ENCODE data around the gene SYTL3.

Gene SYTL3

GRCh38 chr6:158735009-158735408 lies 85.2 kb downstream of the SYTL3 start:
- no peak for DNase-seq

DNA sequence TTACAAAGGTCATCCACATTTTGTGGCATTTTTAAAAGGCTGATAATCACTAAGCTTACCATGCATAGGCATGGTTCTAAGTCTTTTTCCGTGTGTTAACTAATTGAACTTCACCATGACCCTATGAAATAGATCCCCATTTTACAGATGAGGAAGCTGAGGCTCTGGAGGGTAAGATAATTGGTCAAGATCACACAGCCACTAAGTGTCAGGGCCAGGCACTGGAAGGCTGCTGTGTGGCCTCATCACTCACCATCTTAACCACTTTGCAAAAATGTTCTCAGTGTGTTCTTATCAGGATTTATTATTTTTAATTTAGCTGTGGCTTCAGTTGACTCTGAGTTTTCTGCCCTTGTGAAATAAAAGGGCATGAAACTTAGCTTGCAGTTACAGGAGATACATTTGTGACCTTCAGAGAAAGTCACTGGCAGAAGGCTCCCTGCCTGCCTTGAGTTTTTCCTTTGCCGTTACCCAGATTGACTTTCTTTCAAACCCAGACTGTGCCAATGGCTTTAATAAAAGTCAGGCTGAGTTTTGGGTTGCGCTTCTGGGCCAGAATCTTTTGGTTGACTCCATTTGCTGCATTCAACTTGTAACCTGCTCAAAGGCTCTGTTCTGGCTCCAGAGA lies 87.3 kb downstream of the SYTL3 start:
- DNase-seq: no peak

- no peak for DNase-seq
These were observed 88.1 kb downstream of the SYTL3 start for GRCh38 chr6:158737710-158738615.

DNA sequence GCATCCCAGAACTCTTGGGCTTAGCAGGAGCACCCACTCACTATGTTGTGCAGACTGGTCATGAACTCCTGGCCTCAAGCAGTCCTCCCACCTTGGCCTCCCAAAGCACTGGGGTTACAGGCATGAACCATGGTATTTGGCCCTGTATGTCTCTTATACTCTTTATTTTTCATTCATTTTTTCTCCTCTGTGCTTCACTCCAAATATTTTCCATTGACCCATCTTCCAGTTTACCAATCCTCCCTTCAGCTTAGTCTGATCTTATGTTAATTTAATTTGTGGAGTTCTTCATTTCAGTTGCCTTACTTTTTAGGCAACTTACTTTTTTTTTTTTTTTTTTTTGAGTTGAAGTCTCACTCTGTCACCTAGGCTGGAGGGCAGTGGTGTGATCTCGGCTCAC lies 89.8 kb downstream of the SYTL3 start:
- no peak for DNase-seq

DNA sequence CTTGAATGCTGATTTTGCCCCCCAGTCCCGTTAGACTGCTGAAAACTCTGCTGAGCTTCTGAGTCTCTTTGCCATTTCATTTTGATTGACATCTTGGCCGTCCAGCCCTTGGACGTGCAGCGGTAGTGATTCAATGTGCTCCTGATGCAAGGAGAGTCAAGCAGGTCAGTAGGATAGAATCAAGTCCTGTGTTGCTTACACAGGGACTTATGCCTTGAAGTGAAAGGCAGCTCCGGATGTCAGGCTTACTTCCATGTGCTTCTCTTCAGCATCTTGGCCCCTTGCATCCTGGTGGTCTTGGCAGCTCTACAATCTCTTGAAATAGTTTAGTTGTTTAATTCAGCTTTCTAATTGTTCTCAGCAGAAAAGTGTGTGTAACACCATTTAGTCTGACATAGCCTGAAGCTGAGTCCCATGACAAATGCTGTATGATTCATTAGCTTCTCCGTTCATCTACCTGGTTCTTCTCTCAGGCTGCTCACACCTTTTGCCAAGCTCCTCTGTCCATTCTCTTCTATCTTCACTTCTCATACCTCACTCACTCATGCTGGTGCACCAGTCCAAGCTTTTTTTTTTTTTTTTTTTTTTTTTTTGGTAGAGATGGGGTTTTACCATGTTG lies 93.3 kb downstream of the SYTL3 start:
- DNase-seq: no peak

DNA sequence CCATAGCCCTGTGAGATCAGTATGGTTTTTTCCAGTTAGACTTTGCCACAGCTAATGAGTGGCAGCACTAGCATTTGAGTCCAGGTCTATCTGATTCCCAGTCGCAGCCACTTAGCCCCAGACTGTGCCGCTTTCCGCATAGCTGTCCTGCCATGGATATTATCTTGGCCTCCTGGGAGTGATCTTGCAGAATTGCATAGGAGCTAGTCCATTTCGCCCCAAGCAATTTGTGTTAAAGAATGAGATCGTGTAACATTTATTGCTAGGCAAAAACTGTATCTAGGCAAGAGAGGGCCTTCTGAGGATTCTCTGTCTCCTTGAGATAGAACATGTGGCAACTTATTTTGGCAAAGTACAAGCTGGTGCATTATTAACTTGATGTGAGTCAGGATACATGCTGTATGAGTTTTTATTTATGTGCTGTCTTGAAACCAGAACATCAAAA lies 95.2 kb downstream of the SYTL3 start:
- no peak for DNase-seq

GRCh38 chr6:158751224-158751623 lies 101.4 kb downstream of the SYTL3 start:
- DNase-seq: no peak

- no peak for DNase-seq
These were observed 102.1 kb downstream of the SYTL3 start for GRCh38 chr6:158751921-158752320.

GRCh38 chr6:158752613-158753012 lies 102.8 kb downstream of the SYTL3 start:
- DNase-seq: peak; percentile 33

- no peak for DNase-seq
These were observed 104.0 kb downstream of the SYTL3 start for GRCh38 chr6:158753811-158754210.

- DNase-seq: no peak
These were observed 104.9 kb downstream of the SYTL3 start for GRCh38 chr6:158754738-158755137.

DNA sequence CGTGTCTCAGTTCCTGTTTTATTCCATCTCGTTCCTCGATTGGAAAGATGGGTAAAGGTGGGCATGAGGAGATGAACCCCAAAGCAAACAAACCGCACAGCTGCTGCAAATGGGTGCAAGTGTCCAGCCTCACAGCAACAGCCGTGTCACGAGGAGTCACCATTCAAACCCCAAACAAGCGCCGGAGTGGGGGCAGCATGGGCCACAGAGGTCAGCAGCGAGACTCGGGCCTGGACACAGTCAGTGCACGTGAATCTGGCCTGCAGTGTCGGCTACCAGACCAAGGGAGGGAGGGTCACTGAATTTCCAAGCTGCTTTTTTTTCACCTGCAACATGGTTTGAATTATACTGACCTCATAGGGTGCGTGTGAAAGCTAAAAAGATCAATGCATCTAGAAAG lies 105.8 kb downstream of the SYTL3 start:
- no peak for DNase-seq

GRCh38 chr6:158756126-158756525 lies 106.3 kb downstream of the SYTL3 start:
- no peak for DNase-seq

DNA sequence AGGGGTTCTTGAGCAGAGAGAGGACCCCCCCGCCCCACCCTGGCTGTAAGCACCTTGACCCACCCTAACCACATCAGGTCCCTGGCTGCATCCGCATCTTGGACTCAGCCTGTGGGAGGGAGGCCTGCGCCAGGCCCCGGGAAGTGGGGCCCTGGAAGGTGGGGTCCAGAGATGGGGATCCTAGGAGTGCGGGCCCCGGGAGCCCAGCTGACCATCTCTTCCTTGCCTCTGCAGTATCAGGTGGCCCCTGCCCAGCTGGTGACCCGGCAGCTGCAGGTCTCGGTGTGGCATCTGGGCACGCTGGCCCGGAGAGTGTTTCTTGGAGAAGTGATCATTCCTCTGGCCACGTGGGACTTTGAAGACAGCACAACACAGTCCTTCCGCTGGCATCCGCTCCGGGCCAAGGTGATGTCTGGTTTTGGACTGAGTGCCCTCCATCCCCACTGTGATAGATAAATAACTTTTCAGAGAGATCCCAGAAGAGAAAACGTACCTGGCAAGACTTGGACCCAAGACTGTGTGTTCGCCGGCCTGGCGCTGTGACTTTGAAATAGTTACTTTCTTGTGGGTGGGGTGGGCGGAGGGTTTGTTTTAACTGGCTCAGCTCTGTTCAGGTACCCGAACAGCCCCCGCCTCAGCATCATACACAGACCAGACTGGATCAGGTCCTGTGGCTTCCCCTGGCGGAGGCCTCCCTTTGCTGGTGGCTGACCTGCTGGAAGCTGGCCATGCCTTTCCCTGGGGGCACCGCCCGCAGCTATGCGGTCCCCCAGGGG lies 107.3 kb downstream of the SYTL3 start:
- DNase-seq: no peak

- no peak for DNase-seq
These were observed 107.9 kb downstream of the SYTL3 start for GRCh38 chr6:158757753-158758090.

- no peak for DNase-seq
These were observed 108.6 kb downstream of the SYTL3 start for GRCh38 chr6:158758451-158758860.

DNA sequence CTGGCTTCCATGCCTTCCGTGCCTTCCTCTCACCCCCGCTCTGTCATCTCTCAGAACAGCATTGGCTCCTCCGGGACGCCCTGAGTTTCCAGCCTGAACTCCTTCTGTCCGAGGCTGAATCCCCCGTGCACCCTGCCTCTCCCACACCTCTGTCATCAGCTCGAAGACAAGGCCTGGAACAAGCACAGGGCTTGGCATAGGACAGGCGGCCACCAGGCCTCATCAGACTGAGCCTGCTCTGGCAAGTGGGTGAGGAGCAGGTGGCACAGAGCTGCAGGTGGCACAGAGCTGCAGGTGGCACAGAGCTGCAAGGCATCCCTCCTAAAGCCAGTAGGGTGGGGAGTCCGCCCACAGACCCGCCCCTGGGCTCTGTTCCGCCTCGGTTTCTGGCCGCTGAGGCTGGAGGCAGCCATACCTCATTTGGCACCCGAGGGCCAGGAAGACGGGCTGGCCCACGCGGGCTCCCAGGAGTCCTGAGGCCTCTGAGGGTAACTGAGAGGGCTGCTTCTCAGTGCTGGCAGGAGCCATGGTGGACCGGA lies 109.2 kb downstream of the SYTL3 start:
- DNase-seq: no peak

DNA sequence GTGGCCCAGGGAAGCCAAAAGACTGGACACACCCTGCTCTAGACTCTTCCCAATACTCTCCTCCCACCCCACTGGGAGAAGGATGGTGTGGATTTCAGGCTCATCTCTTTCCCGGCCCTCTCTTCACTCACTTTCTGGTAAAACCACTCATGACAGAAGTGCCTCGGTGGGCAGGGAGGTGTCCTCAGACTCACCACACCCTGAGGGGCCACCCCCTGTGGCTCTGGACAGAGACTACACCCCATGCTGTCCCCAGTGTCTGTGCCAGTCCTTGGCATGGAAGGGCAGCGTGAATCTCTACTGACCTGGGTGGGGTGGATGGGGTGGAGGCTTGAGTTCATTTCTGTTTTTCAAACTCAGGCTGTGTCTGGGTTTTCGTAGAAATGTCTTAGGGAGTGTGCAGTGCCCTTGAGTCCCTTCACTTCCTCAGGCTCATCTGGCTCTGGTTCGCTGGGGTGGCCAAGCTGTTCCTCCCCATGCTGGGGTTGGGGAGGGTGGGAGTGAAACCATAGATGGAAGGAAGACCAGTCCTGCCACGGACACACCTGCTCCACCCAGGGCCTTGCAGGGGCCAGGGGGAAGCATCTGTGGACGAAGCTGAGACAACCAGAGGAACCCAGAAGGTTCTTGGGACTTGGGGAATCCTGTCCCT lies 110.2 kb downstream of the SYTL3 start:
- DNase-seq: no peak

GRCh38 chr6:158760618-158761250 lies 110.9 kb downstream of the SYTL3 start:
- no peak for DNase-seq

GRCh38 chr6:158761746-158762145 lies 111.9 kb downstream of the SYTL3 start:
- DNase-seq: no peak

GRCh38 chr6:158762787-158763433 lies 113.1 kb downstream of the SYTL3 start:
- DNase-seq: no peak

Measured in NCI-H2227 treated with DMSO at 0.1 percent for 48 hours (cell line).